Heart left ventricle (tissue), 16 donors: Measurements from ENCODE around the gene RALGPS1. TPM values are rescaled to one million over a fixed set of nuclear protein-coding genes. Genes with fewer than 3 reads are reported as not detected.
A peak's percentile ranks its signal among the peaks of the same experiment; 100 is the strongest.

ENCODE experiments used
- ATAC-seq, 4 donors: fragments of 200-7000 bp; cut with Tn5 transposase; one replicate each; pipeline ENCODE4 v1.9.1; 2020 to 2022; ENCODE audit warnings: moderate library complexity in 4 of 4, mild to moderate bottlenecking in 3 of 4, moderate number of reproducible peaks in 1 of 4
- DNase-seq, 5 donors: peaks; one replicate each; pipeline ENCODE4 v3.0.0-alpha.2; 2020
- H3K27ac ChIP-seq, 12 donors: fragments of 200-600 bp; sonication (generic) in 4 of 12; one replicate each; pipeline versions ENCODE4 v1.5.0 to v1.8.0; 2016 to 2022; ENCODE audit warnings: mild to moderate bottlenecking in 2 of 12
- H3K27me3 ChIP-seq, 9 donors: fragments of 200-600 bp; sonication (generic) in 2 of 9; one replicate each; pipeline versions ENCODE4 v1.5.1 to v1.8.0; 2016 to 2022; ENCODE audit warnings: mild to moderate bottlenecking in 3 of 9
- H3K36me3 ChIP-seq, 9 donors: fragments of 200-600 bp; sonication (generic) in 2 of 9; one replicate each; pipeline versions ENCODE4 v1.5.0 to v1.8.0; 2018 to 2022; ENCODE audit warnings: mild to moderate bottlenecking in 2 of 9
- H3K4me1 ChIP-seq, 12 donors: fragments of 200-600 bp; sonication (generic) in 4 of 12; one replicate each; pipeline versions ENCODE4 v1.5.0 to v1.8.0; 2016 to 2022; ENCODE audit warnings: mild to moderate bottlenecking in 3 of 12
- H3K4me3 ChIP-seq, 12 donors: fragments of 200-600 bp; sonication (generic) in 4 of 12; one replicate each; pipeline versions ENCODE4 v1.5.0 to v1.8.0; 2017 to 2022; ENCODE audit warnings: mild to moderate bottlenecking in 9 of 12, moderate library complexity in 4 of 12
- H3K9me3 ChIP-seq, 12 donors: fragments of 200-600 bp; sonication (generic) in 4 of 12; one replicate each; pipeline versions ENCODE4 v1.5.0 to v1.8.0; 2016 to 2022; ENCODE audit warnings: mild to moderate bottlenecking in 1 of 12
- CTCF ChIP-seq, 12 donors: fragments of 200-600 bp; sonication (generic) in 4 of 12; IDR thresholded peaks; one replicate each; pipeline versions ENCODE4 v1.5.0 to v1.8.0; 2018 to 2022; ENCODE audit warnings: antibody characterized with exemption in 12 of 12, mild to moderate bottlenecking in 5 of 12
- POLR2A ChIP-seq, 2 donors: fragments of 450-650 bp; IDR thresholded peaks; one replicate each; pipeline ENCODE4 v1.6.1; 2017; ENCODE audit warnings: antibody characterized with exemption in 2 of 2, mild to moderate bottlenecking in 2 of 2, moderate library complexity in 2 of 2
- WGBS, 4 donors: extraction: QIAGEN DNeasy Blood & Tissue Kit in 2 of 4; methylation state at CpG; one replicate each; pipeline versions ENCODE4 v1.1.5 to v1.1.7; 2013 to 2018; 5-methylcytosine and 5-hydroxymethylcytosine counted together
- intact Hi-C, 10 donors: fragments of 100-400 bp; cut with DNase I; formaldehyde crosslinking; loops; one replicate each; pipeline versions ENCODE4 v1.11.1 to v1.14.2; 2022
- polyA plus RNA-seq, 2 donors: library from polyadenylated mRNA; stranded (reverse); fragments of 200-250 nt; gene quantifications; one replicate each; pipeline ENCODE4 v1.2.3, GENCODE V29; 2013
- total RNA-seq, 9 donors: library from RNA; depleted of rRNA in 2 of 9; stranded (reverse); fragments of >200 nt in 2 of 9; fragmentation: NEBNext Ultra II Directional in 3 of 9; extraction: Animal tissue kit (Norgen Biotek cat#: 25700) in 3 of 9; gene quantifications; one replicate each; pipeline versions ENCODE4 v1.1.0 to v1.2.4, GENCODE V29; 2016 to 2023
- donor health status: ischemic (EF 13 %, LVEDD 7.1; RV severe dilation, severe dysfunction).
- donor health status: healthy with polysubstance abuse.
- donor health status: DM: no; HTN: yes; CAD: no.
- donor health status: DM: no; HTN: no; CAD: no.
- donor health status: ischemic (EF 25% LVEDD 6.9; RV normal size, moderate dysfunction).
- donor health status: ischemic (EF 25% LVEDD 5.7; RV mildly dilated, moderate dysfunction).
- donor health status: healthy.
- donor health status: DM: yes; HTN: yes; CAD: no.
- donor health status: ischemic (EF 35%, LVEDD 5.7; RV mildly dilated, moderate dysfunction).
- donor health status: nonischemic (EF 11% LVEDD 7.7; RV severe dilation, severe dysfunction).
- donor health status: DM: yes; HTN: yes; CAD: no.
- donor health status: PGD.
- donor health status: ischemic (EF 29% LVEDD 5.4; RV normal size, mild dysfunction).
- donor health status: nonischemic (EF 23%, LVEDD 6.1; RV moderate dilation, normal function).

RALGPS1 gene
- total and polyA plus RNA-seq, 11 donors, result 8.0 to 21.8 (median 14.4) TPM

GRCh38 chr9:127249877-127250276 is 335.3 kb downstream of the RALGPS1 start:
- H3K4me3 ChIP-seq, result no peak overlapping the region
- H3K9me3 ChIP-seq, result no peaks in the 10 kb centered on the region
- no peak for TF ChIP-seq CTCF (IDR thresholded peaks at IDR 0.05)
- TF ChIP-seq POLR2A (IDR thresholded peaks at IDR 0.05), result no peak
- no peaks in the 10 kb centered on the region for H3K27me3 ChIP-seq
- ATAC-seq (no peak), DNase-seq (no peak)
- WGBS, 4 donors, result 87 to 94% (median 93%) methylated on average over 5 of the region's 5 CpGs
- peaks cover 0 to 34% (median 13%) of the 10 kb centered on the region in 12 donors for H3K4me1 ChIP-seq
- intact Hi-C loops, result loop anchor here in 1 of 10 donors (5.0 kb wide), 1 partner anchor 67 kb away; no protein-coding TSS in a partner anchor
- H3K27ac ChIP-seq, result peak overlapping the region in 6 of 12 donors; percentile 64 to 83 (median 78)
- peaks cover 0 to 2% (median 0%) of the 10 kb centered on the region in 9 donors for H3K36me3 ChIP-seq

GRCh38 chr9:127250896-127251391 is 336.4 kb downstream of the RALGPS1 start:
- no peak for DNase-seq
- no peak overlapping the region for H3K4me3 ChIP-seq
- 45 to 58% (median 55%) methylated on average over 3 of the region's 3 CpGs for WGBS, 4 donors
- H3K4me1 ChIP-seq, result peaks cover 0 to 27% (median 6%) of the 10 kb centered on the region in 12 donors
- H3K27me3 ChIP-seq, result no peaks in the 10 kb centered on the region
- peak; percentile 73 to 87 (median 84) for ATAC-seq
- H3K36me3 ChIP-seq, result peaks cover 0 to 4% (median 0%) of the 10 kb centered on the region in 9 donors
- H3K27ac ChIP-seq, result peak overlapping the region; percentile 11 to 83 (median 70)
- TF ChIP-seq CTCF (IDR thresholded peaks at IDR 0.05), result no peak
- no peak for TF ChIP-seq POLR2A (IDR thresholded peaks at IDR 0.05)
- H3K9me3 ChIP-seq, result no peaks in the 10 kb centered on the region
- intact Hi-C loops, result no loop called here

- TF ChIP-seq POLR2A (IDR thresholded peaks at IDR 0.05) (no peak), CTCF (IDR thresholded peaks at IDR 0.05) (no peak)
- intact Hi-C loops, result no loop called here
- Histone ChIP-seq H3K4me3 (no peak overlapping the region), H3K27ac (peak overlapping the region in 1 of 12 donors; percentile 83), H3K36me3 (peaks cover 0 to 4% (median 0%) of the 10 kb centered on the region in 9 donors), H3K27me3 (no peaks in the 10 kb centered on the region), H3K9me3 (no peaks in the 10 kb centered on the region), H3K4me1 (peaks cover 0 to 32% (median 6%) of the 10 kb centered on the region in 12 donors)
- ATAC-seq (no peak), DNase-seq (no peak)
- WGBS, 4 donors, result 93 to 97% (median 94%) methylated on average over 4 of the region's 4 CpGs
Measured at GRCh38 chr9:127252410-127253318, 338.1 kb downstream of the RALGPS1 start.

GRCh38 chr9:127253446-127253845 is 338.9 kb downstream of the RALGPS1 start:
- ATAC-seq (no peak), DNase-seq (no peak)
- H3K27me3 ChIP-seq, result no peaks in the 10 kb centered on the region
- WGBS, 4 donors, result 89 to 97% (median 92%) methylated on average over 2 of the region's 2 CpGs
- H3K4me1 ChIP-seq, result peaks cover 0 to 33% (median 6%) of the 10 kb centered on the region in 12 donors
- TF ChIP-seq POLR2A (IDR thresholded peaks at IDR 0.05), result no peak
- TF ChIP-seq CTCF (IDR thresholded peaks at IDR 0.05), result no peak
- H3K36me3 ChIP-seq, result peaks cover 0 to 4% (median 0%) of the 10 kb centered on the region in 9 donors
- no peaks in the 10 kb centered on the region for H3K9me3 ChIP-seq
- H3K4me3 ChIP-seq, result no peak overlapping the region
- no peak overlapping the region for H3K27ac ChIP-seq
- intact Hi-C loops, result no loop called here
